Stimulated activated naive CD8-positive, alpha-beta T cell treated with anti-CD3 and anti-CD28 coated beads, Interleukin-15, Interleukin-2, amounts not matched to agents 100 U/mL and 50 U/mL, for 24 hours (primary cell): ENCODE measurements around the gene SLC24A1.

Source experiments
- ATAC-seq: fragments of 150-1000 bp; cut with Tn5 transposase; one replicate; pipeline ENCODE4 v1.10.0; 2021
- DNase-seq: peaks from one replicate; pipeline ENCODE4 v3.0.0; 2021

SLC24A1 gene

DNA sequence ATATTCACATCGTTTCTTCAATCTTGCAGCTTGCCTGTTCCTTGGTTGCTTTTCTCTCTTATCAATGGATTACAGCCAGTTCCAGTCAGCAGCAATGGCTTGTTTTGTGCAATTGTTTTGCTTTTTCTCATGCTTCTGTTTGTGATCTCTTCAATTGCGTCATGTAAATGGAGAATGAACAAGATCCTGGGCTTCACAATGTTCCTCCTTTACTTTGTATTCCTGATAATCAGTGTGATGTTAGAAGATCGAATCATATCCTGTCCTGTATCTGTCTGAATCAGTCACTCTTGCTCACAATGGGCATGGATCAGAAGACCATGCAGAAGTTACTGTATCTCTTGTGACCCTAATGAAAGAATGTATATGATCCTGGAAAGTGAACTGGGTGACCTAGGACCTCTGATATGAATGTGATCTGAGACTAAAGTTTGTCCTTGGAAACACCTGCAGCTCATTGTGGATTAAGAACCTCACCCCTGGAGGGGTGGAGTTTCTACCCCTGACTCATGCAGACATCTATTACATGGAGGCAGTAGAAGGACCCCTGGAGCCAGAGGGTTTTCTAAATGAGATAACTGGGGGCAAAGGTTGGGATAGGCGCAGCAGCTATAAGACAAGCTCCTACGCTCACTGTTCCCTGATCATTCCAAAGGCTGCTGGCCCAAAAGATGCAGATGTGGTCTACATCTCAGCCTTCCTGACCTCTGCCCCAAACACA, 32.2 kb downstream of the SLC24A1 start:
- ATAC-seq: no peak
- no peak for DNase-seq

GRCh38 chr15:65655026-65655425, 33.3 kb downstream of the SLC24A1 start:
- DNase-seq (no peak), ATAC-seq (no peak)

GRCh38 chr15:65655457-65655856, 33.7 kb downstream of the SLC24A1 start:
- DNase-seq (no peak), ATAC-seq (no peak)

GRCh38 chr15:65659502-65660052, 37.8 kb downstream of the SLC24A1 start:
- ATAC-seq (no peak), DNase-seq (no peak)

- DNase-seq (no peak), ATAC-seq (no peak)
Observed at GRCh38 chr15:65660927-65661326, 39.2 kb downstream of the SLC24A1 start.

GRCh38 chr15:65663521-65663920, 41.8 kb downstream of the SLC24A1 start:
- ATAC-seq (no peak), DNase-seq (no peak)

GRCh38 chr15:65666257-65666656, 44.5 kb downstream of the SLC24A1 start:
- DNase-seq (no peak), ATAC-seq (peak; percentile 28)

- DNase-seq (no peak), ATAC-seq (no peak)
Observed at GRCh38 chr15:65675551-65675950, 53.8 kb downstream of the SLC24A1 start.

DNA sequence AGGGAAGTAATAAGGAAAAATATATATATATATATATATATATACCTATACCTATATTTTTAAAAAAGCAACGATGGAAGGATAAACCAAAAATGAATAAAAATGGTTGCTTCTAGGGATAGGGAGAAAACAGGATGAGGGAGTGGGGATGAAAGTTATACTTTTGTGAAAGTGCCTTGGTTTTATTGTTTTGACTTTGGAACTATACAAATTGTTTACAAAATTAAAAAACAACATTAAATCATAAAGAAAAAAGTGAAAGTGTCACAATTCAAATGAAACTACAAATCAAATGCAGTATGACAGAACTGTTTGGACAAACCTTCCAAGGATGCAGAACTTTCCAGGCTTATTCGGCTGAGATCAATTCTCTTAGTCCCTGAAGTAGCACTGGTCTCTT, 54.4 kb downstream of the SLC24A1 start:
- no peak for DNase-seq
- no peak for ATAC-seq

DNA sequence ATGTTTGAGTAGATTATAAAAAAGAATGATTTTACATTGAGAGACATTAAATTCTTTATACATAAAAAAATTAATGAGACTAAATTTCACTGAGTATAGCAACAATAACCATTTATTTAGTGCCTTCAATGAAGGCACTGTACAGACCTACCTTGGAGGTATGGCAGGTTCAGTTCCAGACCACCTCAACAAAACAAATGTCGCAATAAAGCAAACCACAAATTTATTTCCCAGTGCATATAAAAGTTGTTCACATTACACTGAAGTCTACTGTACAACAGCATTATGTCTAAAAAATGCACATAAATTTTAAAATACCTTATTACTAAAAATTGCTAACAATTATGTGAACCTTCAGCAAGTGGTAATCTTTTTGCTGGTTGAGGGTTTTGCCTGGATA, 58.8 kb downstream of the SLC24A1 start:
- ATAC-seq (no peak), DNase-seq (no peak)

GRCh38 chr15:65682404-65682911, 60.7 kb downstream of the SLC24A1 start:
- ATAC-seq: no peak
- no peak for DNase-seq

- no peak for DNase-seq
- ATAC-seq: no peak
Observed at GRCh38 chr15:65688462-65688861, 66.7 kb downstream of the SLC24A1 start.

- no peak for DNase-seq
- no peak for ATAC-seq
Observed at GRCh38 chr15:65690173-65690572, 68.4 kb downstream of the SLC24A1 start.

DNA sequence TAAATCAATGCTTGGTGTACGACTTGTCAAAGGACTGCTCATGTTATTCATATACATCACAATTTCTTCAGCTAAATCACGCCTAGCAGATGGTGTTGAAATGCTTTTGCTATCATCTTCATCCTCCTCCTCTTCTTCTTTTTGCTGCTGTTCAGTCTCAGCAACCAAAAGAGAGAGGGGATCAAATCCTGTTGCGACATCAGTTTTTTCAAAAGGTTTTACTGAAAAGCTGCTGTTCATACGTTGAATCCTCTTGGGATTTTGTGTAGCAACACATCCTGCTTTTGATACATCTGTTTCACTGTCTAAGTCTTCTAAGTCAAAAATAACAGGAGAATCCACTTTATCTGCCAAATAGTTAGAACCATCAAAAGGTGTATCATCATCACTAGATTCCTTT, 69.0 kb downstream of the SLC24A1 start:
- ATAC-seq (no peak), DNase-seq (no peak)

GRCh38 chr15:65695081-65695480, 73.3 kb downstream of the SLC24A1 start:
- no peak for ATAC-seq
- DNase-seq: no peak
